HG03039 (cell line): ENCODE results near the gene SHISA3.
"Not testable (repeated sequence)": the region's sequence is repeated elsewhere in the genome, so short reads cannot be mapped to it uniquely, and the experiment has no call there.

Experiments
- ATAC-seq: cut with Tn5 transposase; IDR thresholded peaks from one replicate; pipeline ENCODE4 v1.9.1; 2021; ENCODE audit warnings: mild to moderate bottlenecking, moderate library complexity; ENCODE audit not compliant: unreplicated experiment

Gene SHISA3

DNA sequence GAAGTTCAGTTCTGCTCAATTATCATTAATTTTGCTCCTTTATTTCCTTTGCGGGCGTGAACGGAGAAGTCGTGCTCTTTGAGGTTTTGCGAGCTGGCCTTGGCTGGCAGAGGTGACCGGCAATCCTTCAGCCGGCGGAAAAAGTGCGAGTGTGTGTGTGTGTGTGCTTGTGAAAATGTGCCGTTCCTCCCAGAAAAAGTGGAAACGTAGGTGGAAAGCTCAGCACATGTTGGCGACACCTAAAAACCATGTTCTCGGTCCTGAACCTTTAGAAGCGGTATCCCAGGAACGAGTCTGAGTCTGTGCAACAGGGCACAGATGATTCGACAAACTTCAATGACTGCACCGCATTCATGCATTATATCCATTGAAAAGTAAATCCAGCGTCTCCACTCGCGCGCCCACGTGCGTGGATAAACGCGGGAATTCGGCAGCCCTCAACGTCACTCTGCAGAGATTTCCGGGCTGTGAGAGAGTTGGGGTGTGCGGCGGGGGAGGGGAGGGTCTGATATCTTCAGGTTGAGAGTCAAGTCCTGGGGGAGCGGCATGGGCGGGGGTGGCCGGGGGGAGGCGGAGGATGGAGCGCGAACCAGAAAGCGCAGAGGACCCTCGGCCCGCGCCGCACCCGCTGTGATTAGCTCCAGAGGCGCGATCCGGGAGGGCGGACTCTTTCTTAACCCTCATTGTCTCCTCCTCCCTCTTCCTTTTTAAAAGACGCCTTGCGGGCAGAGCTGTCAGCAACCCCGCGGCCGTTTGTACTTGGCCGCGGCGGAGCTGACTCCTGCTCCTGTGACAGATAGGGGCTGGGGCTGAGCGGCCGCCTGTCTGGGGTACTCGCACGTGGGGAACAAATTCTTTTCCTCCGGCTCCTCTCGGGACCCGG is at the start of gene SHISA3:
TSS of gene SHISA3 (plus strand) at position 737 of the 883 bp plus-strand sequence. CDS start 569 bp downstream, outside the sequence.
- peak; percentile 36 for ATAC-seq

- ATAC-seq, result no peak
Observed at GRCh38 chr4:42348247-42348646, 49.0 kb upstream of the SHISA3 start.

- ATAC-seq, result no peak
Observed at GRCh38 chr4:42348692-42349091, 48.6 kb upstream of the SHISA3 start.

- no peak for ATAC-seq
Observed at GRCh38 chr4:42350611-42351182, 46.6 kb upstream of the SHISA3 start.

- no peak for ATAC-seq
Observed at GRCh38 chr4:42352049-42352448, 45.2 kb upstream of the SHISA3 start.

- no peak for ATAC-seq
Observed at GRCh38 chr4:42357325-42357724, 40.0 kb upstream of the SHISA3 start.

- ATAC-seq, result no peak
Observed at GRCh38 chr4:42359711-42360110, 37.6 kb upstream of the SHISA3 start.

- no peak for ATAC-seq
Observed at GRCh38 chr4:42360256-42360669, 37.0 kb upstream of the SHISA3 start.

DNA sequence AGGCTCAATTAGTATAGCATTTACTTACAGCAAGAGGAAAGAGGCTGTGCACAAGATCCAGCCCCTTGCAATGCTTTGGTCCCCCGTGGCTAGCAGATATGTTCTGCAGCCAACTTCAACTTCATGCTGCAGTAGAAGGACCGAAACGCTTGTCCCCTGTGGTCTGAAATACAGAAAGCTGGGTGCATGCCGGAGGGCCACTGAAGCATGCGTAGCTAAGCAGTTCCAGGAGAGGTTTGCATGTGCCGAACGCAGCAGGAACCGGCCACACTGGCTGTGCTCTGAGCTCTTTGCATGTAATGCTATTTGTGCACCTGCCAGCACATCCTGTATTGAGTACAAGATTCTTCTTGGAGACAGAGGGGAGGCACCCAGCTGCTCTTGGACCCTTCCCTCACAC is 35.8 kb upstream of the SHISA3 start:
- ATAC-seq, result no peak

DNA sequence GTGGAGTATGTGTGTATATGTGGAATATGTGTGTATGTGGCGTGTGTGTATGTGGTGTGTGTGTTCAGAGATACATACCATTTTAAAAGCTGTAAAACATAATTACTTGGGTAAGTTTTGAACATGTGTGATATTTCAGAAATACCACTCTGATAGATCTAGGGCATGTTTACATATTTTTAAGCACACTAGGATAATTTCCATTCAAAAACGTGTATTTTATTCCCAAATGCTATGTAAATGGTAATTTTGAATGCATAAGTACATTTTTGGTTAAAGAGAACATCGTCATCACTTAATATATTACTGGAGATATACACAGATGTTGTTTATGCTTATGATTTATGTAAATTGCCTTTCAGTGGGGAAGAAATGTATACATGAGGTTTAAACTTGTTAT is 34.7 kb upstream of the SHISA3 start:
- no peak for ATAC-seq

DNA sequence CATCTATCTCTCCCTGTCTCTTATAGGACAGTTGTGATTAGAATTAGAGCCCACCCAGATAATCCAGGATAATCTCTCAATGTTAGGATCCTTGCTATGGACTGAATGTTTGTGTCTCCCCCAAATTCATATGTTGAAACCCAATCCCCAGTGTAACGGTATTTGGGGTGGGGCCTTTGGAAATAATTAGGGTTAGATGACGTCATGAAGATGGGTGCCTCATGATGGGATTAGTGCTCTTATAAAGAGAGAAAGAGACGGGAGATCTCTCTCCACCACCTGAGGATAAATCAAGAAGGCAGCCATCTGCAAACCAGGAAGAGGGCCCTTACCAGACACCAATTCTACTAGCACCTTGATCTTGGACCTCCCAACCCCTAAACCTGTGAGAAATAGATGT is 33.7 kb upstream of the SHISA3 start:
- no peak for ATAC-seq

DNA sequence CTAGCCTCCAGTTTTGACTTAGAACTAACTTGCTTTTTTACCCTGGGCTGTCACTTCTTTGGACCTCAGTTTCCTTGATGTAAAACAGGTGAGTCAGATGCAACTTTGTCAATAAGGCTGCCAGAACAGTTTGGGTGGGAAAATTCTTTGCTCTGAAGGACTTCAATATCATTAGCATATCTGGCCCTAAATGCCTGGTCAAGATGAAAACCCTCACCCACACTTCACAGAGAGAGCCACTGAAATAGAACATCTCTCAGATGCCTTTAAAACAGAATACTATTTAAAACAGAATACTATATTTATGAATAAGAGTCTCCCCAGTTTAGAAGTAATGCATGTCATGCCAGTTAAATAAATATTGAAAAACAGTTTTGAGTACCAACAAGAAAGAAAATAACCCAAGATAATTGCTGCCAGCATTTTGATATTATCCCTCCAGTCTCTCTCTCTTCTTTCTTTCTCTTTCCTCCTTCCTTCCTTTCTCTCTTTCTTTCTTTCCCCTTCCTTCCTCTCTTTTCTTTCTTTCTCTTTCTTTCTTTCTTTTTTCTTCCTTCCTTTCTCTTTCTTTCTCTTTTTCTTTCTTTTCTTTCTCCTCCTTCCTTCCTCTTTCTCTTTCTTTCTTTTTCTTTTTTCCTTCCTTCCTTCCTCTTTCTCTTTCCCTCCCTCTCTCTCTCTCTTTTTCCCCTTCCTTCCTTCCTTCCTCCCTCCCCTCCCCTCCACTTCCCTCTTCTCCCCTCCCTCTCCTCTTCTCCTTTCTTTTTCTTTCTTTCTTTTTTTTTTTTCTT is 32.8 kb upstream of the SHISA3 start:
- ATAC-seq, result no peak

DNA sequence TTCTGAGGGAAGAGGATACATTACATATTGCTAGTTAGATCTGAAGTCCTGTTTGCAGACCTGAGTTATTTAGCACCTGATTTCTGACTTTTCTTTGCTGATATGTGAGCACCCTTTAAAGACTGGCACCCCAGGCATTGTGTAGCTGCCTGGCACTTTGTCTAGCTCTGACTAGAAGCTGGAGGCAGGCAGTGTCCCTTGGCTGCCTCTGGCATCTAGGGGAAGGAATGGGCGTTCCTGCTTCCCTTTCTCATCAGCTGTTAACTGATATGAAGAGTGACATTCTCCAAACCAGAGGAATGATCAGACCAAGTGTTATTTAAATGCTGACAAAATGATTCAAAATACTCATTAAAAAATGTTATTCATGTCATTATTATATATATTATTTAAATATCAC is 30.3 kb upstream of the SHISA3 start:
- ATAC-seq, result no peak

DNA sequence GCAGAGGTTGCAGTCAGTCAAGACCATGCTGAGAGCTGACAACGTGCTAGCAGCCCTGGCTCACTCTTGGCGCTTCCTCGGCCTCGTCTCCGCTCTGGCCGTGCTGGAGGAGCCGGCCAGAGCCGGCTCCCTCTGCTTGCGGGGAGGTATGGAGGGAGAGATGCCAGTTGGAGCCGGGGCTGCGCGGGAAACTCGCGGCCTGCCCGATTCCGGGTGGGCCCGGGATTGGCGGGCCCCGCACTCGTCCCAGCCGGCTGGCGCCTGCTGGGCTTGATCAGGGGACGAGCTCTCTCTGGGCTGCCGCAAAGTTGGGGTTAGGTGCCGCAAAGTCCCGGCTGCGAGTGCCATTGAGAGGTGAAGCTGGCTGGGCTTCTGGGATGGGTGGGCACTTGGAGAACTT is 27.8 kb upstream of the SHISA3 start:
- no peak for ATAC-seq

DNA sequence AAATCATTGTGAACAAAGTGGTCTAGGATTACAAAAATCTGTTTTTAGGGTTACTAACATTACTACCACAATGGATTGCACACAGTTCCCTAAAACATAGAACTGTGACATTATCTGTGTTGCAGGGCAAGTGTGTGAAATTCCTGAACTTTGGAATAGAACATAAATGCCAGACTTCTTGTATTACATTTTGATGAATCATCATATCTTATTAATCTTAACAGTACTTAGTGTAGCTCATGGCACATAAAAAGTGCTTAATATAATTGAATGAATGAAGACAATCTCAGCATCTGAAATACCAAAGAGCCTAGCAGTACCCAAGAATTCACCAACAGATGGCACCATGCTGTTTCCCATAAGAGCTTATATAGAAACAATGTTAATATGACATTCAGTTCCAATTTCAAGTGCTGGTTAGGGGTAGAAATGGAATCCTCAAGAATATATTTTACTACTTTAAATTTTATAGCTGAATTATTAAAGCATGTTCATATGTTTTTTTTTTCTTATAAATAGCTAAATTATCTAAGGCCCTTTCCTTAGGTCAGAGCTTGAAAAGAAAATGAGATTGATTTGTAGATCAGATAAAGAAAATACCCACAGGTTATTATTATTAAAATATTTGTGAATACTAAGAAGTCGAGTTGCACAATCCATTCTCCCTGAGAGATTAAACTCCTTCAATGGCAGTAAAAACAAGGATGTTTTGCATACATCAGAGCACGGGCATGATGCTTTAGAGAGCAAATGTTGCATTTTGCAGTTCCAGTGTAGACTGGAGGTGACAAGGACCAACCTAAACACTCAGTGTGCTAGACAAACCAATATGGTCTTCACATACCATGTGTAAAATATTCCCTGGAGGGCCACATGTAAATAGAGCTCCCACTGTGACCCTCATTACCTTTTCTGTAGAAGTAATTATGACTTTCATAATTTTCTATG is 25.7 kb upstream of the SHISA3 start:
- ATAC-seq, result no peak

DNA sequence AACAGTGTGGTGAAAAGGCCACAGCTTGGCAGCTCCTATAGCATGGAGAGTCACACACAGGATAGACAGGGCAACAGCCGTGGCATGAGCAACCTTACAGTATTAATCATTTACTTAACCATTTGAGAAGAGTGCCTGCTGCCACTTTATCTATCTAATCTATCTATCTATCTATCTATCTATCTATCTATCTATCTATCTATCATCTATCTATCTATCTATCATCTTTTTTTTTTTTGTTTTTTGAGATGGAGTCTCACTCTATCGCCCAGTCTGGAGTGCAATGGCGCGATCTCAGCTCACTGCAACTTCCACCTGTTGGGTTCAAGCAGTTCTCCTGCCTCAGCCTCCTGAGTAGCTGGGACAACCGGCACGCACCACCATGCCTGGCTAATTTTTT is 25.0 kb upstream of the SHISA3 start:
- ATAC-seq, result not testable (repeated sequence)

- no peak for ATAC-seq
Observed at GRCh38 chr4:42377497-42377896, 19.8 kb upstream of the SHISA3 start.

GRCh38 chr4:42381666-42382065 is 15.6 kb upstream of the SHISA3 start:
- no peak for ATAC-seq

- no peak for ATAC-seq
Observed at GRCh38 chr4:42385516-42385915, 11.8 kb upstream of the SHISA3 start.

DNA sequence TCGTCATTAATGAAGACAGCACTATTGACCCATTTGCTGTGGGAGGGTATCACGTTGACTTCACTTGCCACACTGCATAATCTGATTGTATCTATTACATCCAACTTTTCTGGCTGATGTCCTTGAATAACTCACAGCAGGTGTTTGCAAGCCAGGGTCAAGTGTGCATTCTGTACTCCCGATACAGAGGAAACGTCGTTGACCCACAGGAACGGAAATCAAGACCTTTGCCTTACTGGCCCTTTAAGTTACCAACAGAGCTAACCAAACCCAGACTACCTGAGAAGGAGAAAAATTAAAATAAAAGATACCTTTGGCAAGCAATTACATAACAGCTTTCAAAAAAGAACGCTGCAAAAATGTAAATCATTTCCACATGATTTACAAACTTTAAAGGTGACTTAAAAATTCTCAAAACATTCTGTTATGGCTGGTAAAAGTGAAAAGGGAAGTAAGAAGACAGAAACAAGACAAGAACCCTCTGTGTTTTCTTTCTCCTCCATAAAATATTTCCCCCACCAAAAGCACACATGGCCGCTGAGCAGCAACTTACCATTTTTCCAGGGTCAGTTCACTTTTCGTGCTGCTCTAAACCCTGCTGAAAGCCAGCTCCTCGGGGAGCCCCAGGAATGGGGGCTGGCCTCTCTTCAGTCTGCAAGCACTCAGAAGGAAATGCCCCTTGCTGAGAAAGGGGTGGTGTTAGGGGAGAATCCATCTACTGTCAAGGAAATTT is 6.5 kb upstream of the SHISA3 start:
- no peak for ATAC-seq
